ENCODE data around the gene SRGN.
A peak's percentile ranks its signal among the peaks of the same experiment; 100 is the strongest.

Gene SRGN

DNA sequence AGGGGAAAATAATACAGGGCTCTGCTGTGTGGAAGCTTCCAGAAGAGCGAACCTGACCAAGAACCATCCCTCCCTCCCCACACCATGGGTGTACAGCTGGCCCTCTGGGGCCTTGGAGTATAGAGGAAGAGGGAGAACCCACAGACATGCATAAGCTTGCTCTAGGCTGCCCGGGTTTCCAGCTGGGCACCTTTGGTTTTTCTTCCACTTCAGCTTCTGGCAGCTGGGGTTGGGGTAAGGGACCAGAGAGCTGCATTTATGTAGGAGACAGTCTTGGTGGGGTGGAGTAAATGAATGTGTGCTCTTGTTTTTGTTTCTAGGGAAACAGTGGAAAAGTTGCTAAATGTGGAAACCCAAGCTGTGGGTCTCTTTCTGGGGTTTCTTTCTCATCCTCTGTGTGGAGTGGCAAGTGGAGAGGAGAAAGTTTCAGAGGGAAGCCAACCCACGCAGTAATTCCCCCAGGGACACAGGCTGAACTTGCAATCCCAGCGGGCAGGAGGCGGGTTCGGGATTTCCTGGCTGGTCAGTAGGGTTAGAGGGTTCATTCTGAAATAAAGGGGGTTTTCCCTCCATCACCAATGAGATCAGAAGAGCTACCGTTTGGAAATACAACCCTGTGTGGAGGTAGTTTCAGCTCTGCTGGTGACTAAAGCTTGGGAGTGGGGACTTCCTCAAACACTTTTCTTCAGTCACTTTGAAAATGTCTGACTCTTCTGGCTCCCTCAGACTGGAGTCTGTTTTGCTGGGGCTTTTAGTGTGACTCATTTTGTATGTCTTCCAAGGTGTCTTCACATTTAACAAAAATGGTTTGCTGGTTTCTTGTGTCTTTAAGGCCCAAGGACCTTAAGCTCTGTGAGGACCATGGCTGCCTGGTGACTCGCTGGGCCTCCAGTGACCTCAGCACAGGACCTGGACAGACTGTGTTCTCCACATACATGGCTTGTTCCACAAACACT is 22.2 kb upstream of the SRGN start:
- H3K4me3 ChIP-seq (ENCODE audit: severe bottlenecking) = no peak overlapping the region
- no peak for DNase-seq (ENCODE audit: low spot score)

DNA sequence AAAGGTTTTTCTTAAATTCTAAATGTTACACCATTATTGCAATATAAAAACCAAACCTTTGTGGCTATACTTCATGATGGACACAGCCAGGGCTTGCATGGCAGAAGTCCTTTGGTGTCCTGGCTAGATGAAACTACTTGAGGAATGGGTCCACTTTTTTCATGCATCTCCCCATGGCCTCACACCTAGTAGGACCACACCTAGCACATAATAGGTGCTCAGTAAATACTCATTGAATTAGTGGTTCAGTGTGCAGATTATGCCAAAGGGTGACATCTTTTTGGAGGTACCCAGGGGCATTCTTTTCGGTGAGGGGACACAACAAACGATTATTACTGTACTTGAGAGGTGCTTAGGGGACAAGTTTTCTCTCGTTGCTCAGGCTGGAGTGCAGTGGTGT is 20.7 kb upstream of the SRGN start:
- Histone ChIP-seq H3K4me3 (ENCODE audit: severe bottlenecking) (no peak overlapping the region), H3K27ac (ENCODE audit: poor library complexity, severe bottlenecking) (no peak overlapping the region), H3K9me3 (ENCODE audit: severe bottlenecking) (no peaks in the 10 kb centered on the region), H3K36me3 (ENCODE audit: low read depth) (no peaks in the 10 kb centered on the region), H3K27me3 (ENCODE audit: insufficient read depth, poor library complexity, severe bottlenecking) (no peaks in the 10 kb centered on the region), H3K4me1 (ENCODE audit: insufficient read depth, poor library complexity, severe bottlenecking) (peaks cover 24% of the 10 kb centered on the region)
- DNase-seq (ENCODE audit: low spot score) (no peak), ATAC-seq (ENCODE audit: low read depth) (no peak)
- TF ChIP-seq, protein P1, sequence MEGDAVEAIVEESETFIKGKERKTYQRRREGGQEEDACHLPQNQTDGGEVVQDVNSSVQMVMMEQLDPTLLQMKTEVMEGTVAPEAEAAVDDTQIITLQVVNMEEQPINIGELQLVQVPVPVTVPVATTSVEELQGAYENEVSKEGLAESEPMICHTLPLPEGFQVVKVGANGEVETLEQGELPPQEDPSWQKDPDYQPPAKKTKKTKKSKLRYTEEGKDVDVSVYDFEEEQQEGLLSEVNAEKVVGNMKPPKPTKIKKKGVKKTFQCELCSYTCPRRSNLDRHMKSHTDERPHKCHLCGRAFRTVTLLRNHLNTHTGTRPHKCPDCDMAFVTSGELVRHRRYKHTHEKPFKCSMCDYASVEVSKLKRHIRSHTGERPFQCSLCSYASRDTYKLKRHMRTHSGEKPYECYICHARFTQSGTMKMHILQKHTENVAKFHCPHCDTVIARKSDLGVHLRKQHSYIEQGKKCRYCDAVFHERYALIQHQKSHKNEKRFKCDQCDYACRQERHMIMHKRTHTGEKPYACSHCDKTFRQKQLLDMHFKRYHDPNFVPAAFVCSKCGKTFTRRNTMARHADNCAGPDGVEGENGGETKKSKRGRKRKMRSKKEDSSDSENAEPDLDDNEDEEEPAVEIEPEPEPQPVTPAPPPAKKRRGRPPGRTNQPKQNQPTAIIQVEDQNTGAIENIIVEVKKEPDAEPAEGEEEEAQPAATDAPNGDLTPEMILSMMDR (IDR thresholded peaks at IDR 0.05; ENCODE audit: poor library complexity, severe bottlenecking) = no peak

More for the DNA sequence above, 22.2 kb upstream of the SRGN start:
- Histone ChIP-seq H3K27me3 (ENCODE audit: insufficient read depth, poor library complexity, severe bottlenecking) (no peaks in the 10 kb centered on the region), H3K27ac (ENCODE audit: poor library complexity, severe bottlenecking) (peak overlapping the region; percentile 5), H3K4me1 (ENCODE audit: insufficient read depth, poor library complexity, severe bottlenecking) (peaks cover 34% of the 10 kb centered on the region), H3K36me3 (ENCODE audit: low read depth) (no peaks in the 10 kb centered on the region), H3K9me3 (ENCODE audit: severe bottlenecking) (no peaks in the 10 kb centered on the region)
- no peak for ATAC-seq (ENCODE audit: low read depth)
- TF ChIP-seq, protein P1 (IDR thresholded peaks at IDR 0.05; ENCODE audit: poor library complexity, severe bottlenecking) = no peak

DNA sequence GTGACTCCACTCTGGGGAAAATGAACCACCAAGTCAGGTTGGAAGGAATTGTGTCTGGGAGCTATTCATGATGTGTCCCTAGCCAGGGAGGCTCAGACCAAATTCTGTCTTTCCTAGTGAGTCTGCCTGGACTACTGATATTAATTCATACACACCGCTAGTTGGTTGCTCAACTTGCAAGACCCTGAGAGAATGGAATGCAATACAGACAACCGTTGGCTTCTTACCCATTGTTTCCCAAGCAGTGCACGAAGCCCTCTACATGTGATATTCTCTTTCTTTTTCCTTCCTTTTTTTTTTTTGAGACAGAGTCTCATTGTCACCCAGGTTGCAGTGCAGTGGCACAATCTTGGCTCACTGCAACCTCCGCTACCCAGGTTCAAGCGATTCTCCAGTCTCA is 19.4 kb upstream of the SRGN start:
- H3K27me3 ChIP-seq (ENCODE audit: insufficient read depth, poor library complexity, severe bottlenecking) = no peaks in the 10 kb centered on the region
- no peaks in the 10 kb centered on the region for H3K9me3 ChIP-seq (ENCODE audit: severe bottlenecking)
- H3K4me3 ChIP-seq (ENCODE audit: severe bottlenecking) = no peak overlapping the region
- TF ChIP-seq, protein P1 (IDR thresholded peaks at IDR 0.05; ENCODE audit: poor library complexity, severe bottlenecking) = no peak
- no peak for DNase-seq (ENCODE audit: low spot score)
- peaks cover 13% of the 10 kb centered on the region for H3K4me1 ChIP-seq (ENCODE audit: insufficient read depth, poor library complexity, severe bottlenecking)
- no peaks in the 10 kb centered on the region for H3K36me3 ChIP-seq (ENCODE audit: low read depth)
- no peak for ATAC-seq (ENCODE audit: low read depth)
- H3K27ac ChIP-seq (ENCODE audit: poor library complexity, severe bottlenecking) = no peak overlapping the region

DNA sequence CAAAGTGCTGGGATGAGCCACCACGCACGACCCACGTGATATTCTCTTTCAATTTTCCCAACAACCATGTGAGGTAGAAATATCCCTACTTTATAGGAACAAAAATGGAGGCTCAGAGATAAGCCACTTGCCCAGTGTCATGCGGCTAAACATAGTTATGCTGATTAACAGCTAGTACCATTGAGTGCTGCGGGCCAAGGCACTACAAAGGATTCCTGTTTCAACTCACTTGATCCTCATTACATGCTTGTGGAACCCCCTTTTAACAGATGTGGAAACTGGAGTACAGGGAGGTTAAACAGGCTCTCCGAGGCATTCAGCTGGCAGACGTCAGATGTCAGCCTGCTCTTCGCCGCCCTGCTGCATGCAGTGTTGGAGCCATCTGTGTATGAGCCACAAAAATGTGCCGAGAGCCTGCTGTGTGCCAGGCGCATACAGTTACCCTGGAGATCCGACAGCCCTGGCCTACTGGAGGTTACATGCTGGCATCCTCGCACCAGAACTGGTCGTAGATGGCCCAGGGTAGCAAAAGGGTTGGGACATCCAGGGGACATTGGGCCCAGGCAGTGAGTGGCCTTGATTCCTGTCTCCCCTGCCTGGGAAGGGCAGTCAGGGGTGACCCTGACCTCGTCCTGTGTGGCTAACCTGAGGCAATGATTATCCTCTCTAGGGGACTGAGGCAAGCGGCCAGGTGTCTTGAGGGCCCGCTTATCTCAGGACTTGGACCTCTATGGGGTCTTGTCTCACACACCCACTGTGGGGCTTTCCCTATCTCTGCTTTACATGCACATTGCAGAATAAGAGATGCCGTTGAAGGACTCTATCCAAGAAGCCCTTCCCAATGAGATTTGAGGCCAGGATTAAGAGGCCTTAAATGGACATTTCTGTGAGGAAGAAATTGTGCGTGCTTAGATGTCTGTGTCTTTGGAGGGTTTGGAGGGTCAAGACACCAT is 18.5 kb upstream of the SRGN start:
- peaks cover 13% of the 10 kb centered on the region for H3K4me1 ChIP-seq (ENCODE audit: insufficient read depth, poor library complexity, severe bottlenecking)
- TF ChIP-seq, protein P1 (IDR thresholded peaks at IDR 0.05; ENCODE audit: poor library complexity, severe bottlenecking) = no peak
- no peak for DNase-seq (ENCODE audit: low spot score)
- H3K4me3 ChIP-seq (ENCODE audit: severe bottlenecking) = no peak overlapping the region
- ATAC-seq (ENCODE audit: low read depth) = no peak
- H3K27ac ChIP-seq (ENCODE audit: poor library complexity, severe bottlenecking) = no peak overlapping the region
- no peaks in the 10 kb centered on the region for H3K36me3 ChIP-seq (ENCODE audit: low read depth)
- H3K9me3 ChIP-seq (ENCODE audit: severe bottlenecking) = no peaks in the 10 kb centered on the region
- no peaks in the 10 kb centered on the region for H3K27me3 ChIP-seq (ENCODE audit: insufficient read depth, poor library complexity, severe bottlenecking)
